ENCODE data around the gene EPHA8.

The EPHA8 gene

DNA sequence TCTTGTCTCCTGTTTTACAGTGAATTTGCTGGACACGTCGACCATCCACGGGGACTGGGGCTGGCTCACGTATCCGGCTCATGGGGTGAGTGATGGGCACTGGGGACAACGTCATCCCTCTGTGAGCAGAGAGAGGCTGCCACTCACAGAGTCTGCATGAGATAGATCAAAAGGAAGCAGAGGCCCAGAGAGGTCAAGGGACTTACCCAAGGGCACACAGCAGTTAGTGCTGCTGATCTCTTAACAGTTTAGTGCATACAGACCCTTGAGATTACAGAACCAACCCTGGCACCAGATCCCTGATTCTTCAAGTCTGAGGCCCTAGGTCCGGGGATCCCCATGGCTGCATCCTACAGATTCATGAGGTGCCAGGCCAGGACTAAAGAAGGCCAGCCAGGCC, 6.0 kb downstream of the EPHA8 start:
- no peak for DNase-seq

DNA sequence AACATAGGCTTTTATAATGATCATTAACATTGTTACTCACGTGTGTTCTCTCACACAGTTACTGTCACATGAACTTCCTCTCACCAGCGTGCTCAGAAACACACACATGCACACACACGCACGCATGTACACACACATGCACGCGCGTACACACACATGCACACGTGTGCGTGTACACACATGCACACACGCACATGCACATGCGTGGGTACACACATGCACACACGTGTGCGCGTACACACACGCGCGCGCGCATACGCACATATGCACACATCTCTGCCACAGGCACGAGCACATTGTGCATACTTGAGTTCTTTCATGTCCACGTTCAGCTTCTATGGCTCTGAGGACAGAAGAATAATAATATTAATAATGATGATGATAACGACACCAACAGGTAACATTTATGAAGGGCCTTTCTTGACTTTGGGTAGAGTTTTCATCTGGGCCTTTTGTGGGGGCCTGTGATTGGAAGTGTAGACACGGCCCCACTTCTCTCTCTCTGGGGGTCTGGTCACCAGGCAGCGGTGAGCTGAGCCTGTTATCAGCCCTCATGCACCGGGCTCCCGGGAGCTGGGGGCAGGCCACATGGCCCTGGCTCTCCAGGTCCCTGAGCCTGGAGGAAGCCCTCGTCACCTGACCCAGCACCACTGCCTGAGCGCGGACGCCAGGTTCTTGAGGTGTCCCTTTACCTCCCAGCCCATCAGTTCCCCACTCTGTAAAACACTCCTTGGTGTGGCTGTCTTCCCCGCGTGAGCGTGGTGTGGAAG, 7.0 kb downstream of the EPHA8 start:
- DNase-seq, result no peak

GRCh38 chr1:22572818-22573217, 9.5 kb downstream of the EPHA8 start:
- no peak for DNase-seq

DNA sequence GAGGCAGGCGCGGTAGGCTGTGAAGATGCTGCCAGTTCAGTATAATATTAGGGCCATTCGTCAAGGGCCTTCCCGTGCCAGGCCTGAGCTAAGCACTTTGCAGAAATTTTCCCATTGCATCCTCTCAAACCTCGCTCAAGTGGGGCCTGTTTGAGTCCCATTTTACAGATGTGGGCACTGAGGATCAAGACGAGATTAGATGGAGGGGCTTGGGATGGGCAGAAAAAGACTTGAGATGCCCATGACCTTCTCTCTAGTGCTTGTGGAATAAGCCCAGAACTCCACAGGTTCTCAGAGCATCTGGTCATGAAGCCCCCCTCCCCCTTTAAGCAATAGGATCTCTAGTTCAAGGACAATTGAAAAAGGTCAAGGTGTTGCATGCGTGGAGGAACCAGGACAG, 9.9 kb downstream of the EPHA8 start:
- DNase-seq, result no peak

DNA sequence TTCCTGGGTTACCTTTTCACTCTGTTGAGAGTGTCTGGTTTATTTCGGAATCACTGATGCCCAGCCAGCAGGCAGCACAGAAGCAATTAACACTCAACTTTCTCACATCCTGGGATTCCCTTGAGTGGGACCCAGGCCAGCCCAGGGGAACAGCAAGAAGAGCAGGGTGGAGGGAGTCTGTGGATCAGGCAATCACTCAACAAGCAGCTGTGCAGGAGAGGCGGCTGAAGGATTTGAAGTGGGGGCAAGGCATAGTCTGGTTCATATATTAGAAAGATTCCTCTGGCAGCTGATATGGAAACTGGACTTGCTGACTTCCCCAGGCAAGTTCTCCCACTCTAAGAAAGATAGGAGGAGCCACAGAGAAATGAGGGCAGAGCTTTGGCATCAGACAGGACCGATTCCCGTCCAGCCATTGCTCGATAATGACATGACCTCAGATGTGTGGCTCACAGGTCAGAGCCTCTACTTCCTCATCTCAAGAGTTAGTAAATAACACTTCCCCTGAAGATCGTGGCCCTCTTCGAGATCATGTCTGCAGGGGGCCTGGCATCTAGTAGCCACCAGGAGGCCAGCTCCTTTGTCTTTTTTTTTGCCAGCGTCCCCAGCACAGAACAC, 12.4 kb downstream of the EPHA8 start:
- DNase-seq, result no peak

- DNase-seq, result no peak
Observed at GRCh38 chr1:22576150-22576544, 12.9 kb downstream of the EPHA8 start.

DNA sequence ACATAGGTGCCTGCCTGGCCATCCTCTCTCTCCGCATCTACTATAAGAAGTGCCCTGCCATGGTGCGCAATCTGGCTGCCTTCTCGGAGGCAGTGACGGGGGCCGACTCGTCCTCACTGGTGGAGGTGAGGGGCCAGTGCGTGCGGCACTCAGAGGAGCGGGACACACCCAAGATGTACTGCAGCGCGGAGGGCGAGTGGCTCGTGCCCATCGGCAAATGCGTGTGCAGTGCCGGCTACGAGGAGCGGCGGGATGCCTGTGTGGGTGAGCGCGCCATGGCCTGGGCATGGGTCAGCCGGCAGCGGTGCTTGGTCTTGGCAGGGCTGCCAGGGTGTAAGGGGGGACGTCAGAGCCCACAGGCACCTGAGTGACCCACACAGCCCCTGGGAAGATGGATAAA, 13.3 kb downstream of the EPHA8 start:
- DNase-seq, result no peak

DNA sequence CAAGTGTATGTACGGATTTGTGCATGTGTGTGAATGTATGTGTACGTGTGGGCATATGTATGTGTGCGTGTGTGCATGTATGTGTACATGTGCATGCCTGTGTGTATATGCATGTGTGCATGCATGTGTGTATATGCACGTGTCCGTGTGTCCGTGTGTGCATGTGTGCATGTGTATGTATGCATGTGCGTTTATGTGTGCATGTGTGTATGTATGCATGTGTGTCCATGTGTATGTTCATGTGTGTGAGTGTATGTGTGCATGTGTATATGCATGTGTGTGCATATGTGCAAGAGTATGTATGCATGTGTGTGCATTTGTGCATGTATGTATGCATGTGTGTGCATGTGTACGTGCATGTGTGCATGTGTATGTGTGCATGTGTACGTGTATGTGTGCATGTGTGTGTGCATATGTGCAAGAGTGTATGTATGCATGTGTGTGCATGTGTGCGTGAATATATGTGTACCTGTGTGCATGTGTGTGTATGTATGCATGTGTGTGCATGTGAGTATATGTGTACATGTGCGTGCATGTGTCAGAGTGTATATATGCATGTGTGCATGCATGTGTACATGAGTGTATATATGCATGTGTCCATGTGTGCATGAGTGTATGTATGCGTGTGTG, 15.6 kb downstream of the EPHA8 start:
- DNase-seq, result no peak

DNA sequence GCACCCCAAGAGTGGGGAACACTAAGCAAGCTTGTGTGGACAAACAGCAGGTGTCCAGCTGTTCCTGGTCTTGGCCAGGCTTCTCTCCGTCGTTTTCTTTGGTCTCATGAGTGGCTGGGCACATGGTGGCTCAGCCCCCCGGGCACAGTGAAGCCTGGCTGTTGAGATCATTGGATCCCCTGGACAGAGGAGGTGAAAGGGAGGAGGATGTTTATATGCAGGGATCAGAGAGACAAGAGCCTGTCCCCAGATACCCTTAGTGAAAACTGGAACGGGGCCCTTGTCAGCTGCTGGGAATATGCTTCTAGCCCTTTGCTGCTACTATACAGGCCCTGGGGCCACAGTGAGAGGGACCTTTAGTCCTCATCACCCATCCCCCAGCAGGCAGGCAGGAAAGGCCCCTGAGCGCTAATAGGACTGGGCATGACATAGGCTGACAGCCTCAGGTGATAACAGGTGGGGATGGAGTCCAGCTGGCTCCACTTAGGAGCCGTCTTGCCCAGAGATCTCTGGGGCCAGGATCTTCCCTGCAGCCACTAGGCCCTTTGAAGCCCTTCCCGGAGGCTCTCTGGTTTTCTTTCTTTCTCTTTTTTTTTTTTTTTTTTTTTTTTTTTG, 16.4 kb downstream of the EPHA8 start:
- no peak for DNase-seq

DNA sequence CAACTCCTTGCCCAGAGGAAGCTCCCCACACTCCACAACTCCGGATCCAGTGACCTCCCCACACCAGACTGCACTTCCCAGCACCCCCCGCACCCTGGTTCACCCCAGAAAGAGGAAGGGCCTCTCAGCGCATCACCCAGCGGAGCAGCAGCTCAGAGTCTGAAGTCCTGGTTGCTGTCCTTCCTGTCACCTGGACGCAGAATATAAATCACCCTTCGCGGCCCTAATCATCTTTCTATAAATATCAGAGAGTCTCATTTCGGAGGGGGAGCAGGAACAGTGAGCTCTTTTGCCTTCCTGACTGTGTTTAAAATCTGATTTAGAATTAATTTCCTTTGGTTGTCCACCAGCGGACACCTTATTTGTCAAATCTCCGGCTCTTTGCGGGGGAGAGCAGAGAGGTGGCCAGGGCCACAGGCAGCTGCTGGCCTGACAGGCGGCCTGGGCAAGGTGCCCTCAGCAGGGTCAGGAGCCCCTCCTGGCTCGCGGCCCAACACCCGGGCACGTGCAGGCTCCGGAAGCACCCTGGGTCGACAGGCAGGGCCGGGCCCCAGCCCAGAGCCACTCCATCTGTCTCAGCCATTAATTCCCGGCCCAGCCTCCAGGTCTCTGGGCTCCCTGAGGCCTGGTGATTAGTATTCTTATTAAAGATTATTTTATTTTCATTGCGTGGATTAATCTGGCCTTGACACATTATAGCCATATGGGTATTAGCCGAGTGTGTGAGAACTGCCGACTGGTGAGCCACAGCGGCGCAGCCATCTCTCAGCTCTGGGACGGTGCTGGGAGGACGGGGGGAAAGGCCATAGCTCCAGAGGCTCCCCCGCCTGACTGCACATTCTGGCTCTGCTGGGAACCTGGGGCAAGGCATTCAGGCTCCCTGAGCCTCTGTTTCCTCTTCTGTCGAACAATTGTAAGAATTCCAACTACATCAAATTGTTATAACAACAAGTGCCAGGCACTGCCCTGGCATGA, 19.7 kb downstream of the EPHA8 start:
- no peak for DNase-seq

GRCh38 chr1:22584001-22584562, 20.8 kb downstream of the EPHA8 start:
- no peak for DNase-seq

- DNase-seq, result no peak
Observed at GRCh38 chr1:22584970-22585369, 21.7 kb downstream of the EPHA8 start.

DNA sequence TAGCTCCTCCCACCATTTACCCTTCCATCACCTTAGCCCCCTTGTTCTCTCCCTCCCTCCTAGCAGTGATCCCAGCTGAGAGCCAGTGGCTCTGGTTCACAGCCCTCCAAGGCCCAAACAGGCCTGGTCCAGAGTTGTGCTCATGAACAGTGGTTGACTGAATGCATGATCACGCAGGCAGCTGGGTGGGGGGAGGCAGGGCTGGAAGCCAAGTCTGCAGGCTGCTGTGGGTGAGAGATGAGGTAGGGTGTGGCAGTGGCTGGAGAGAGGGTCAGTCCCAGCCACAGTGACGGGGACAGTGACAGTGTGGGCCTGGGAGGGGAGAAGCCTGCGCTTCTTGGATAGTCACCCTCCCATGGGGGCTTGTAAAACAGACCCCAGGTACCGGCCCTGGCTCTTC, 22.2 kb downstream of the EPHA8 start:
- no peak for DNase-seq

DNA sequence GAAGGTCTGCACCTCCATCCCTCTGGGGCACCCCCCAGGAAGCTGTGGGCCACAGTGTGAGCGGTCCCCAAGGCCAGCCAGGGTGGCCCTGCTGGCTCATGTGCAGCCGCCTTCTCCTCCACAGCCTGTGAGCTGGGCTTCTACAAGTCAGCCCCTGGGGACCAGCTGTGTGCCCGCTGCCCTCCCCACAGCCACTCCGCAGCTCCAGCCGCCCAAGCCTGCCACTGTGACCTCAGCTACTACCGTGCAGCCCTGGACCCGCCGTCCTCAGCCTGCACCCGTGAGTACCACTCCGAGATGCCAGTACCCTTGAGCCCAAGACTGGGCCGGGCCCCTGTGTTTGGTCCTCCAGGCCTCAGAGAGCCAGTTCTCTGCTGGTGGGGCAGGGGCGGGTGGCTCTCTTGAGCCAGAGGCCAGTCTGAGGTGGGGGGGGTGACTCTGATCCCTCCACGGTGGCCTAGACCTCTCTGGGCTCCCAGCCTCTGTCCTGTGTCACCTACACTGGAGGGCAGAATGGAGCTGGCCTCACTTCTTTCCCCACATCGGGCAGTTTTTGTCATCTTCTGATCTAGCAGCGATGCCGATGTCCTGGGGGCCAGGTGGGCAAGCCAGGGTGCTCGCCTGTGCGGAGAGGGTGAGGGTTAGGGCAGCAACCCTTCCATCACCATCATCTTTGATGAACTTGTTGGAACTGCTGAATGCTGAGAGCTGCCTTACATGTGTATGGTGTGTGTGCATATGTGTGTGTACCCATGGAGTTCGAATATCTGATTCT, 23.3 kb downstream of the EPHA8 start:
- no peak for DNase-seq

- no peak for DNase-seq
Observed at GRCh38 chr1:22587247-22587646, 24.0 kb downstream of the EPHA8 start.

DNA sequence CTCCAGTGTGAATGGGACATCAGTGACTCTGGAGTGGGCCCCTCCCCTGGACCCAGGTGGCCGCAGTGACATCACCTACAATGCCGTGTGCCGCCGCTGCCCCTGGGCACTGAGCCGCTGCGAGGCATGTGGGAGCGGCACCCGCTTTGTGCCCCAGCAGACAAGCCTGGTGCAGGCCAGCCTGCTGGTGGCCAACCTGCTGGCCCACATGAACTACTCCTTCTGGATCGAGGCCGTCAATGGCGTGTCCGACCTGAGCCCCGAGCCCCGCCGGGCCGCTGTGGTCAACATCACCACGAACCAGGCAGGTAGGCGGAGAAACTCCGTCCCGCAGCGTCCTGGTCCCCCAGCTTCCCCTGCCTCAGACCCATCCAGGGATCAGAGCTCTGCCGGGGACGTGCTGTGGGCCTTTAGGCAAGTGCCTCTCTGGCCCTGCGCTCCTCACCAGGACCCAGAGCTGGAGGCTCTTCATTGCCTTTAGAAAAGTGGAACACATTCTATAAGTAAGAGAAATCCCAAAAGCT, 25.7 kb downstream of the EPHA8 start:
- no peak for DNase-seq

DNA sequence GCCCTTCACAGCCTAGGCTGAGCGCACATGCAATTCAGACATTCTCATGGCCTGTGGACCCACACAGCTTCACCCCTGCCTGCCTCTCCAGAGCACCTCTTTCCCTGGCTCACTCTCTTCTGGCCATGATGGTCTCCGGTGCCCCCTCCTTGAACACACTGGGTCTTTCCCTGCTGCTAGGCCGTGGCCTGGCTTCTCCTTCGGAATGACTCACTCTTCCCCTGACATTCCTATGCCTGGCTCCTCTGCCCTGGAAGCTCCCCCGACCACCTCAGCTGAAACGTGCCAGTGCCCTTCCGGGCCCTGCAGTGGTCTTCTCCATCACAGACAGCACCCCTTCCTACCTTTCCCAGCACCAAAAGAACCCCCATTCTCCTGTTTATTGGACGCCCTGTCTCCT, 28.3 kb downstream of the EPHA8 start:
- DNase-seq, result no peak

GRCh38 chr1:22592051-22592450, 28.8 kb downstream of the EPHA8 start:
- no peak for DNase-seq

- DNase-seq, result no peak
Observed at GRCh38 chr1:22592919-22593790, 29.9 kb downstream of the EPHA8 start.

DNA sequence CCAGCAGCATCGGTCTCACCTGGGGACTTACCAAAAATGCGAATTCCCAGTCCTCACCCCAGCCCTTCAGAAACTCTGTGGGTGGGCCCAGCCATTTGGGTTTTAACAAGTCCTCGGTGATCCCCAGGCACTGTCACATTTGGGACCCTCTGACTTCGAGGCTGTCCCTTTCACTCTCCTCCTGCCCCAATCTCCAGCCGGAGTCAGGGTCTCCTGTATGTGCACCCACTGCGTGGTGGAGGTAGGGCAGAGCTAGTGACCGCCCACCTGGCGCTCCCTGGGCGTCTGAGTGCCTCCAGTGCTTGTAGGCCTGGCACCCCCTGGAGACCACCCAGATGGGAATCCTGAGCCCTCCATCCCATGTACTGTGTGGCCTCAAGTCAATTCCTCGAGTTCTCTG, 31.1 kb downstream of the EPHA8 start:
- DNase-seq, result no peak
